Brain microvascular endothelial cell (primary cell): Measurements from ENCODE around the gene SPHKAP.
"Not testable (repeated sequence)": the region's sequence is repeated elsewhere in the genome, so short reads cannot be mapped to it uniquely, and the experiment has no call there.

Source experiments
- DNase-seq: peaks from one replicate; pipeline ENCODE4 v3.0.0-alpha.2; 2020
- H3K27ac ChIP-seq: fragments of 250-450 bp; sonication (Bioruptor Pico); 2 replicates; pipeline ENCODE4 v1.5.1; 2020; ENCODE audit warnings: mild to moderate bottlenecking, moderate library complexity
- H3K27me3 ChIP-seq: fragments of 250-450 bp; sonication (Bioruptor Pico); replicated peaks from 2 replicates; pipeline ENCODE4 v1.5.1; 2020; ENCODE audit warnings: mild to moderate bottlenecking
- H3K36me3 ChIP-seq: fragments of 250-450 bp; sonication (Bioruptor Pico); replicated peaks from 2 replicates; pipeline ENCODE4 v1.5.1; 2020; ENCODE audit warnings: mild to moderate bottlenecking
- H3K4me3 ChIP-seq: 2 replicates; pipeline ENCODE4 v1.5.1; 2011; ENCODE audit warnings: low read depth, mild to moderate bottlenecking, control low read depth, low read length, moderate library complexity
- CTCF ChIP-seq: IDR thresholded peaks from 2 replicates; pipeline ENCODE4 v1.5.1; 2011; ENCODE audit warnings: low read depth, mild to moderate bottlenecking, moderate library complexity, low read length, control low read depth, inconsistent platforms; ENCODE audit errors: missing control alignments
- in situ Hi-C: cut with HindIII; loops from 2 replicates; pipeline ENCODE4 v1.10.0; 2017; ENCODE audit warnings: low sequenced_read_pairs, low pct_ligation_motif_present

Gene SPHKAP

GRCh38 chr2:227942965-227943364 is 238.5 kb downstream of the SPHKAP start:
- H3K27ac ChIP-seq, result no peak overlapping the region
- no peaks in the 10 kb centered on the region for H3K27me3 ChIP-seq
- DNase-seq, result no peak
- no peak for TF ChIP-seq CTCF
- no peak overlapping the region for H3K4me3 ChIP-seq
- H3K36me3 ChIP-seq, result no peaks in the 10 kb centered on the region
- in situ Hi-C loops, result no loop called here

- Histone ChIP-seq H3K27ac (no peak overlapping the region), H3K36me3 (no peaks in the 10 kb centered on the region), H3K27me3 (no peaks in the 10 kb centered on the region), H3K4me3 (no peak overlapping the region)
- no peak for TF ChIP-seq CTCF
- in situ Hi-C loops, result no loop called here
- no peak for DNase-seq
These were observed 239.5 kb downstream of the SPHKAP start for GRCh38 chr2:227942021-227942420.

GRCh38 chr2:227939271-227940027 is 242.0 kb downstream of the SPHKAP start:
- H3K27ac ChIP-seq, result no peak overlapping the region
- no peak overlapping the region for H3K4me3 ChIP-seq
- in situ Hi-C loops, result no loop called here
- no peaks in the 10 kb centered on the region for H3K27me3 ChIP-seq
- H3K36me3 ChIP-seq, result no peaks in the 10 kb centered on the region
- TF ChIP-seq CTCF, result peak; percentile 72
- DNase-seq, result peak; percentile 17

GRCh38 chr2:227936249-227936648 is 245.2 kb downstream of the SPHKAP start:
- H3K4me3 ChIP-seq, H3K36me3 ChIP-seq, in situ Hi-C loops, DNase-seq, H3K27ac ChIP-seq, H3K27me3 ChIP-seq: not testable (repeated sequence)

GRCh38 chr2:227933884-227934283 is 247.6 kb downstream of the SPHKAP start:
- no peak for TF ChIP-seq CTCF
- Histone ChIP-seq H3K27ac (no peak overlapping the region), H3K36me3 (no peaks in the 10 kb centered on the region), H3K4me3 (no peak overlapping the region), H3K27me3 (no peaks in the 10 kb centered on the region)
- no peak for DNase-seq
- in situ Hi-C loops, result no loop called here

GRCh38 chr2:227932403-227932802 is 249.1 kb downstream of the SPHKAP start:
- H3K36me3 ChIP-seq, result no peaks in the 10 kb centered on the region
- no peak for DNase-seq
- in situ Hi-C loops, result no loop called here
- no peak for TF ChIP-seq CTCF
- H3K27me3 ChIP-seq, result no peaks in the 10 kb centered on the region
- no peak overlapping the region for H3K4me3 ChIP-seq
- H3K27ac ChIP-seq, result no peak overlapping the region
